ENCODE results near the gene RPS27.

RPS27 gene

DNA sequence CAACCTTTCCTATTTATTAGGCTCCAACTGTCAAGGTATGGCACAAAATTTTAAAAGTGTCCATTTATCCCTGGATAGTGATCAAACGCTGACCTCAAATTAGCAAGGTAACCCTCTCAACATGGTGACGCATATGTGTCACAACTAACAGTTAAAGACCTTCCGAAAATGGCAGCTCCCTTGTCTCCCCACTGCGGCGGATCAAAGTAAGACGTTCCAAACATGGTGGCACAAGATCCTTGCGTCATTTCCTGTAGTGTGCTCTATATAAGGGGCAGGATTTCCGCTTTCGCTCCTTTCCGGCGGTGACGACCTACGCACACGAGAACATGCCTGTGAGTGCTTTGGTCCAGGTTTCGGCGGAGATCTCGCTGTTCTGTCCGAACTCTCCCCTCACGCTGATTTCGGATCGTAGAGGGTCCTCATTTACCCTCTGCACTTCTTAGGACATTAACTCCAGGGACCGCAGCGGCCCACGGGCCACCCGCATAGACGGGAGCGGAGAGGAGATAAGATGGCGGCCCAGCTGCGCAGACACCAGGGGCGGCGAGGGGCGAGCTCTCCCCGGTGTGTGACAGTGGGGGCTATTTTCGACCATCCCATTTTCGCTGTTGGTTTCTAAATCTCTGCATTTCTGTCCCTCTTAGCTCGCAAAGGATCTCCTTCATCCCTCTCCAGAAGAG lies at the start of gene RPS27:
RPS27 (plus strand) TSS at position 295 of the 683 bp plus-strand sequence; CDS start at position 330, 35 bp downstream.
- no peaks in the 10 kb centered on the region for H3K27me3 Mint-ChIP-seq
- peaks cover 51% of the 10 kb centered on the region for H3K36me3 Mint-ChIP-seq (ENCODE audit: low read depth)
- H3K4me3 Mint-ChIP-seq, result peak within 1 kb of the TSS; percentile 91
- peaks cover 52% of the 10 kb centered on the region for H3K4me1 Mint-ChIP-seq (ENCODE audit: low read depth)
- peak within 1 kb of the TSS; percentile 98 for H3K27ac Mint-ChIP-seq
- intact Hi-C loops (cut with micrococcal nuclease), result loop anchor here (2.0 to 5.0 kb wide), 2 partner anchors 192 to 320 kb away; partner anchors contain the start of gene ILF2
- H3K9me3 Mint-ChIP-seq, result no peaks in the 10 kb centered on the region

DNA sequence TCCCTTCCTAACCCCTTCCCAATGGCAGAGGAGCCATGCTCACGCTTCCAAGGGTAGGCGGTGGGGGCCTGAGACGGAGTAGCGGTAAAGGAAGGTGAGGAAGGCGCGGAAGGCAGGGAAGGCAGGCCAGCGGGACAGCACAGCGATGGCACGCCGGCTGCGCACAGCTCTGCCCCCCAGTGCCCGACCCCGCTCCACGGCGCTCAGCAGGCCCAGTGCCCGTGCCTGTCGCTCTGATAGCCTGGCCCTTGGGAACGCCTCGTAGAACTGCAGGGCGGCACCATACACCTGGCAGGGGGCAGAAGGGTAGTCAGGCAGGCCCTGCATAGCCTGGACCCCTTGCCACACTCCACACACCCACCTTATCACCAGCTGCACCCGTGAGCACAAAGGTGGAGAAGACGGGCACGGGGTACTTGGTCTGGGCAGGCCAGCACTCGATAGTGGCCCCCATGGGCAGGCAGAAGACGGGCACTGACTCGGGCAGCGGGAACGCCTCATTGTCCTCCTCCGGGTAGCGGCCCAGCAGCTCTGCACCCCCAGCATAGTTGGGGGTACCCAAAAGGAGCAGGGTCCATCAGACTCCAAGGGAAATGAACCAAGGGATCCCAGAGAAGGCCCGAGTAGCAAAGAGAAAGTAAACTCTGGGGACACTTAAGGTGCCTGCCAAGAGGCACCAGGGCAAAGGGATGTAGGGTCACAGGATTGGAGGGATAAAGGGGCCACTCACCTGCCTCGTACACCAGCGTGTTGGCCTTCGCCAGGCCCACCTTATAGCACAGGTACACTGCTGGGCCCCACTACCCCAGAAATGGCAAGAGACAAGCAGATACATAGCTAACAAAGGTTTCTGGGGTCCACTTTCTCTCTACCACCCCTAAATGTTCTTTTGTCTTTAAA lies 48.5 kb upstream of the RPS27 start:
- peak overlapping the region; percentile 99 for H3K27ac Mint-ChIP-seq
- peaks cover 92% of the 10 kb centered on the region for H3K36me3 Mint-ChIP-seq (ENCODE audit: low read depth)
- peak overlapping the region; percentile 35 for H3K4me3 Mint-ChIP-seq
- intact Hi-C loops (cut with micrococcal nuclease), result loop anchor here (10.0 kb wide), 1 partner anchor 147 kb away; no protein-coding TSS in a partner anchor
- no peaks in the 10 kb centered on the region for H3K27me3 Mint-ChIP-seq
- H3K4me1 Mint-ChIP-seq (ENCODE audit: low read depth), result peaks cover 78% of the 10 kb centered on the region
- H3K9me3 Mint-ChIP-seq, result no peaks in the 10 kb centered on the region

DNA sequence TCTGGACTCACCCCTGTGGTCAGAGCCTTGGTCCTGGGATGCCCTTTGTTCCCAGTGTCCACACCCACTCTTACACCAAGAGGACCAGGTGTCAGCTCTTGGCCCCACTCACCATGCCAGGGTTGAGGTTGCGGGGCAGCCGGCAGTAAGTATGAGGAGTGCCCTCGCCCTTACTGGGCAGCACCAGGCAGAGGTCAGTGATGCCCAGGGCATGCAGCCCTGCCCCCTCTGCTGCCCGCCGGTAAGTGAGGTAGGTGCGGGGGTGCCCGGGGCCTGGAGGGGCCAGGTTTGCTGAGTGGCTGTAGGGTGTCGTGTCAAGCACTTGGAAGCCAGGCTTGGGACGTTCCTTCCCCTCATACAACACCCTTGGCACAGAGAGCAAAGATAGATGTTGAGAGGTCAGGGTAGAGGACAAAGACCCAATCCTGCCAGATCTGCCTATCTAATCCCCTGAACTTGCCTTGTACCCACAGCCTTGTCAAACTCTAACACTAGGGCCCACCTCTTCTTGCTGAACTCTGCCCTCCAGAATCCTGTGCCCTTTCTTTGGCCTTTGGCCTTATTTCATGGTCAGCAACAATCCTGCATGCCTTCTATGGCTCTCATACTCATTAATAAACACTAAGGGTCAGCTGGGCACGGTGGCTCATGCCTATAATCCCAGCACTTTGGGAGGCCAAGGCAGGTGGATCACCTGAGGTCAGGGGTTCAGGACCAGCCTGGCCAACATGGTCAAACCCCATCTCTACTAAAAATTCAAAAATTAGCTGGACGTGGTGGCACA lies 47.6 kb upstream of the RPS27 start:
- intact Hi-C loops (cut with micrococcal nuclease), result loop anchor here (10.0 kb wide), 1 partner anchor 148 kb away; no protein-coding TSS in a partner anchor
- Mint-ChIP-seq H3K27me3 (no peaks in the 10 kb centered on the region), H3K4me1 (ENCODE audit: low read depth) (peaks cover 81% of the 10 kb centered on the region)

DNA sequence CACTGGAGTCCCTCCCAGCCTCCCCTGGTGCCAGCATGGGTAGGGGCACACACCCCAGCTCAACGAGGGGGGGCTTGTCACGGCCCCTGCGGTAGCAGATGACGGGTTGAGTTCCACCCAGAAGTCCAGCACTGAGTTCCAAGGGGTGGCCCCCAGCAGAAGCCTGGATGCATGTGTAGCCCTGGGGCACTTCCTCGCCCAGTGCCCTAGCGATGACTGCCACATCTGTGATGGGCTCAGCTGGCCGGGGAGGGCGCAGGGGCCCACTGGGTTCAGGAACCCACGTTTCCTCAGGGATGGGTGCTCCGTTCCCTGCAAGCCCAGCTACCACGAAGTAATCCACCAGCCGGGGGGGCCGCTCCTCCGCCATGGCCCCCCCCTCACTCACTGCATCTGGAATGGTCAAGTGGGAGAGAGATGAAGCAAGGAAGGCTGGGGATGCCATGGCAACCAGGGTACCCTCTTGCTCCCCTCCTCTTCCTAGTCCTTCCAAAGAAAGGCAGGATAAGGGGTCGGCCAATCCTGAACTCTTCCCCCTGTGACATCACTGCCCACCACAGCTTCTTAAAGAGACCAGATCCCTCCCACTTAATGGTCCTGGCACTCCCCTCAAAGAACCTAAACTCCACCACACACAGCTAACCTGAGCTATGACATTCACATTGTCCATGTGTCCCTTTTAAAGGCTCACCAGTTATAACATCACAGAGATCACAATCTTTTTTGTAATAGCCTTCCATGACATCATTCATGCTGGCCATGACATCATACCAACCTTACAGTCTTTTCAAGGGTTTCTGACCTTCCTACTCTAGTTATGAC lies 46.3 kb upstream of the RPS27 start:
- no peaks in the 10 kb centered on the region for H3K27me3 Mint-ChIP-seq
- peak overlapping the region; percentile 90 for H3K4me3 Mint-ChIP-seq
- peaks cover 92% of the 10 kb centered on the region for H3K36me3 Mint-ChIP-seq (ENCODE audit: low read depth)
- peak overlapping the region; percentile 99 for H3K27ac Mint-ChIP-seq
- H3K9me3 Mint-ChIP-seq, result no peaks in the 10 kb centered on the region
- intact Hi-C loops (cut with micrococcal nuclease), result loop anchor here (2.0 to 10.0 kb wide), 2 partner anchors 43 to 149 kb away; partner anchors contain the start of gene RAB13
- H3K4me1 Mint-ChIP-seq (ENCODE audit: low read depth), result peaks cover 87% of the 10 kb centered on the region

More for the DNA sequence above, 47.6 kb upstream of the RPS27 start:
- H3K9me3 Mint-ChIP-seq, result no peaks in the 10 kb centered on the region
- H3K27ac Mint-ChIP-seq, result peak overlapping the region; percentile 99
- peaks cover 92% of the 10 kb centered on the region for H3K36me3 Mint-ChIP-seq (ENCODE audit: low read depth)
- peak overlapping the region; percentile 35 for H3K4me3 Mint-ChIP-seq

DNA sequence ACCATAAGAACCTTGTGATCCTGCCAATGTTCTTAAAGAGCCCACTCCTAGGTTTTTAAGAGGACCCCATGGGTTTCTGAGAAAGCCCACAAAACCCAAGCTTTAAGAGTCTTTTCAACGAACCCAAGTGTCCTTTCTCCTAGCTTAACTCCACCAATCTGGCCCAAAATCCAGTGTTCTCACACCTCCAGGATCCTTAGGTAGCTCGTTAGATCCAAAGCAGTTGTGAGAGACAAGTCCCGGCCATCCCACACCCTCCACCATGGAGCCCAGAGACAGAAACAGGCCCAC lies 45.8 kb upstream of the RPS27 start:
- H3K4me3 Mint-ChIP-seq, result peak overlapping the region; percentile 90
- H3K4me1 Mint-ChIP-seq (ENCODE audit: low read depth), result peaks cover 84% of the 10 kb centered on the region
- H3K27me3 Mint-ChIP-seq, result no peaks in the 10 kb centered on the region
- H3K36me3 Mint-ChIP-seq (ENCODE audit: low read depth), result peaks cover 92% of the 10 kb centered on the region
- H3K9me3 Mint-ChIP-seq, result no peaks in the 10 kb centered on the region
- intact Hi-C loops (cut with micrococcal nuclease), result loop anchor here (1.0 to 10.0 kb wide), 3 partner anchors 21 to 150 kb away; partner anchors contain the start of gene RAB13
- H3K27ac Mint-ChIP-seq, result peak overlapping the region; percentile 99

DNA sequence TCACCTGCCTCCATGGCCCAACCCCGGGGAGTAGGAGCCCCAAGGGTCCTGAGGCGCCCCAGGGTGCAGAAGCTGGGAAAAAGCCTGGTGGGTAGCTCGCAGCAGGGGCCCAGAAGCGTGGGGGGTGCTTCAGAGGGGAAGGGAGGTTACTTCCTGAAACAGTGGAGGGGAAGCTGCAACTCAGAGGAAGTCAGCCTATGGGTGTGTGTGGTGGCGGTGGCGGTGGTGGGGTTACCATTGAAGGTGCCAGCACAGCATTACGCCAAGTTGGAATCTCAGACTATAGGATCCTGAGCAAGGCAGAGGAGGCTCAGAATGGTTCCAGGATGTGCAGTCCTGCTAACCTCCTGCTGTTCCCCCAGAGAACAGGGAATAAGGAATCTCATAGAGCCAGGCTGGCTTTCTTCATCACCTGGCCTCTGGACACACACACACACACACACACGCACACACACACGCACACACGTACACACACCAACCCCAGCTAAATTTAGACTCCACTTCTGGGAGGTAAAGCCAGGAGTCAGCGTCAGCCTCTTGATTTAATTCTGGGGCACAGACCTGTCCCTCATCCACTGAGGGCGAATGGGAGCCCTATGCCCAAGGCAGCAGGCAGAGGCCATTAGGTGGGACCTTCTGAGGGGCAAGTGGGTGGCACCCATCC lies 45.3 kb upstream of the RPS27 start:
- peaks cover 83% of the 10 kb centered on the region for H3K4me1 Mint-ChIP-seq (ENCODE audit: low read depth)
- peak overlapping the region; percentile 99 for H3K27ac Mint-ChIP-seq
- H3K9me3 Mint-ChIP-seq, result no peaks in the 10 kb centered on the region
- intact Hi-C loops (cut with micrococcal nuclease), result loop anchor here (1.0 to 10.0 kb wide), 3 partner anchors 22 to 150 kb away; partner anchors contain the start of gene RAB13
- peaks cover 92% of the 10 kb centered on the region for H3K36me3 Mint-ChIP-seq (ENCODE audit: low read depth)
- peak overlapping the region; percentile 90 for H3K4me3 Mint-ChIP-seq
- H3K27me3 Mint-ChIP-seq, result no peaks in the 10 kb centered on the region

DNA sequence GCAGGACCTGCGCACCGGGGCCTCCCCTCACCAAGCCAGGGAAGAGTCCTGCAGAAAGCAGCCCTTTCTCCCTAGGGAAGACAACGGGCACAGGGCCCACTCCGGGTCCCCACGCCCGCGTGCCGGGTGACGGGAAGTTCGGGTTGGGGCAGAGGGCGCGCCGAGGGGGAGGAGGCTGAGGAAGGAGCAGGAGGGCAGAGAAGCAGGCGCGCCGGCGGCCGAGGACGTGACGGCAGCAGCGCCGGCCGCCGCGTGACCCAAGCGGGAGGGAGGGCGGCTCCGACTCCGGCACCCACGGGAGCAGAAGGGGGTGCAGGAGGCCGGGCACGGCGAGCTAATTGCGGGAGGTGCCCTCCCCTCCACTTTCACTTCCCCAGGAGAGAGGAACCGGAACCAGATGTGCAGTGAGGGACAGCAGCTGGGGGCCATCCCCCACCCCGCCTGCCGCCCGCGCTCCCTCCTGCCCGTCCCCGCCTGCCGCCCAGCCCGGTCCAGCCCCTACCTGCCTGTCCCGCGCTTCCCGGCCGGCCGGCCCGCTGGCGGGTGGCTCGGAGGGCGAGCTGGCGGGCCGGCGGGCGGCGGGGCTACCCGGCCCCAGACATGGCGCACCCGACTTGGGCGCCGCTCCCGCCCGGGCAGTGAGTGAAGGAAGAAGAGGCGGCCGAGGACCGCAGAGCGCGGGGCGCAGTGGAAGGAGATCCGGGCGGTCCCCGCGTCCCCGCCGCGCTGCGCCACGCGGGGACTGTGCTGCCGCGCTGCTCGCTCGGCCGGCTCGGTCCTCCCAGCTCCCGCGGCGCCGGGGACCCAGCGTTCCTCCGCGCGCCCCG lies 44.6 kb upstream of the RPS27 start:
- intact Hi-C loops (cut with micrococcal nuclease), result loop anchor here (1.0 to 10.0 kb wide), 5 partner anchors 12 to 151 kb away; partner anchors contain the start of genes CRTC2, RAB13 and SLC39A1
- H3K27ac Mint-ChIP-seq, result peak overlapping the region; percentile 99
- no peaks in the 10 kb centered on the region for H3K27me3 Mint-ChIP-seq
- peak overlapping the region; percentile 90 for H3K4me3 Mint-ChIP-seq
- peaks cover 92% of the 10 kb centered on the region for H3K36me3 Mint-ChIP-seq (ENCODE audit: low read depth)
- H3K4me1 Mint-ChIP-seq (ENCODE audit: low read depth), result peaks cover 83% of the 10 kb centered on the region
- no peaks in the 10 kb centered on the region for H3K9me3 Mint-ChIP-seq

- peaks cover 92% of the 10 kb centered on the region for H3K36me3 Mint-ChIP-seq (ENCODE audit: low read depth)
These were observed 43.8 kb upstream of the RPS27 start, which contains the start of gene DENND4B for GRCh38 chr1:153946622-153947241. Gene DENND4B, minus strand, starts transcription at chr1:153946718. Its CDS starts 2,344 bp downstream, at chr1:153944374.

GRCh38 chr1:153951183-153951582 lies 39.4 kb upstream of the RPS27 start:
- H3K27me3 Mint-ChIP-seq, result no peaks in the 10 kb centered on the region
- no peaks in the 10 kb centered on the region for H3K9me3 Mint-ChIP-seq
- peaks cover 81% of the 10 kb centered on the region for H3K4me1 Mint-ChIP-seq (ENCODE audit: low read depth)
- peaks cover 86% of the 10 kb centered on the region for H3K36me3 Mint-ChIP-seq (ENCODE audit: low read depth)
- intact Hi-C loops (cut with micrococcal nuclease), result no loop called here
- no peak overlapping the region for H3K4me3 Mint-ChIP-seq
- peak overlapping the region; percentile 12 for H3K27ac Mint-ChIP-seq

More at GRCh38 chr1:153946622-153947241, 43.8 kb upstream of the RPS27 start, which contains the start of gene DENND4B:
- Mint-ChIP-seq H3K27me3 (no peaks in the 10 kb centered on the region), H3K4me3 (peak within 1 kb of the TSS; percentile 90), H3K27ac (peak within 1 kb of the TSS; percentile 99), H3K9me3 (no peaks in the 10 kb centered on the region), H3K4me1 (ENCODE audit: low read depth) (peaks cover 83% of the 10 kb centered on the region)
- intact Hi-C loops (cut with micrococcal nuclease), result loop anchor here (1.0 to 10.0 kb wide), 3 partner anchors 12 to 152 kb away; partner anchors contain the start of genes CRTC2 and SLC39A1

GRCh38 chr1:153951801-153952200 lies 38.8 kb upstream of the RPS27 start:
- H3K9me3 Mint-ChIP-seq, result no peaks in the 10 kb centered on the region
- intact Hi-C loops (cut with micrococcal nuclease), result no loop called here
- no peak overlapping the region for H3K4me3 Mint-ChIP-seq
- H3K27me3 Mint-ChIP-seq, result no peaks in the 10 kb centered on the region
- H3K27ac Mint-ChIP-seq, result no peak overlapping the region
- peaks cover 85% of the 10 kb centered on the region for H3K4me1 Mint-ChIP-seq (ENCODE audit: low read depth)
- peaks cover 84% of the 10 kb centered on the region for H3K36me3 Mint-ChIP-seq (ENCODE audit: low read depth)

DNA sequence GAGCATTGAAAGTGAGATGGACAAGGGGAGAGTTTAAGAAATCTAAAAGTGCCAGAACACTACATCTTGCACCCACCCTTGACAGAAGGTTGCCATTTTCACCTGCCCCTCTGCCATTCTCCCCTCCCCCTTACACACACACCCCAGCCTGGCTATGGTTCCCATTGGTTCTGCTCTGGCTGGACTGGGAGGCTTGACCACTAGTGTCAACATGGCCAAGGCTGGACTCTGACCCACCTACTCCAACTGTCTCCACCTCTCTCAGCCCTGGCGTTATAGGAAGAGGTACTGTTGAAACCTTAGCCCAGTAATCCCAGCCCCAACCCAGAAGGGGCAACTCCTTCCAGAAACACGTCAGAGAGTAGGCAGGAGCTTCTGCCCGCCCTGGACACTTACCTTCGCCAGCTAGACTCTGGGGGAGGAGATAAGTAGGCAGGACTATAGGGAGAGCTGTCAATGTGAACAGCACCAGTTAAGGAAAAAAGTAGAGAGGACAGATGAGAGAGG lies 36.6 kb upstream of the RPS27 start:
- peaks cover 83% of the 10 kb centered on the region for H3K36me3 Mint-ChIP-seq (ENCODE audit: low read depth)
- peaks cover 77% of the 10 kb centered on the region for H3K4me1 Mint-ChIP-seq (ENCODE audit: low read depth)
- no peak overlapping the region for H3K4me3 Mint-ChIP-seq

More for the DNA sequence above, 36.6 kb upstream of the RPS27 start:
- Mint-ChIP-seq H3K27ac (peak overlapping the region; percentile 20), H3K9me3 (no peaks in the 10 kb centered on the region), H3K27me3 (no peaks in the 10 kb centered on the region)
- intact Hi-C loops (cut with micrococcal nuclease), result no loop called here
